GM10248 (cell line): Measurements from ENCODE around the gene SLC25A25.
A peak's percentile ranks its signal among the peaks of the same experiment; 100 is the strongest.

Source experiments
- CTCF ChIA-PET: fragments of 300-600 bp; sonication (Branson Sonifier 250); formaldehyde crosslinking; extraction: SDS; loops from one replicate; lab custom pipeline; 2021; ENCODE audit warnings: antibody characterized with exemption; lab: Yijun Ruan, JAX
- POLR2A ChIA-PET: fragments of 350-650 bp; sonication (Branson Sonifier 250); formaldehyde crosslinking; extraction: SDS; loops from one replicate; lab custom pipeline; 2020; ENCODE audit warnings: antibody characterized with exemption; lab: Yijun Ruan, JAX
- DNase-seq: peaks from one replicate; pipeline ENCODE4 v3.0.0; 2012; ENCODE audit errors: extremely low spot score
- TF ChIP-seq, protein P1 (sequence below): IDR thresholded peaks from 2 replicates; pipeline ENCODE4 v1.5.1; 2012; ENCODE audit warnings: mild to moderate bottlenecking, low read depth; ENCODE audit errors: extremely low read depth, missing control alignments, control extremely low read depth

Gene SLC25A25

GRCh38 chr9:128025736-128026135 is 42.3 kb upstream of the SLC25A25 start:
- POLR2A ChIA-PET: no interaction called here
- TF ChIP-seq, protein P1, sequence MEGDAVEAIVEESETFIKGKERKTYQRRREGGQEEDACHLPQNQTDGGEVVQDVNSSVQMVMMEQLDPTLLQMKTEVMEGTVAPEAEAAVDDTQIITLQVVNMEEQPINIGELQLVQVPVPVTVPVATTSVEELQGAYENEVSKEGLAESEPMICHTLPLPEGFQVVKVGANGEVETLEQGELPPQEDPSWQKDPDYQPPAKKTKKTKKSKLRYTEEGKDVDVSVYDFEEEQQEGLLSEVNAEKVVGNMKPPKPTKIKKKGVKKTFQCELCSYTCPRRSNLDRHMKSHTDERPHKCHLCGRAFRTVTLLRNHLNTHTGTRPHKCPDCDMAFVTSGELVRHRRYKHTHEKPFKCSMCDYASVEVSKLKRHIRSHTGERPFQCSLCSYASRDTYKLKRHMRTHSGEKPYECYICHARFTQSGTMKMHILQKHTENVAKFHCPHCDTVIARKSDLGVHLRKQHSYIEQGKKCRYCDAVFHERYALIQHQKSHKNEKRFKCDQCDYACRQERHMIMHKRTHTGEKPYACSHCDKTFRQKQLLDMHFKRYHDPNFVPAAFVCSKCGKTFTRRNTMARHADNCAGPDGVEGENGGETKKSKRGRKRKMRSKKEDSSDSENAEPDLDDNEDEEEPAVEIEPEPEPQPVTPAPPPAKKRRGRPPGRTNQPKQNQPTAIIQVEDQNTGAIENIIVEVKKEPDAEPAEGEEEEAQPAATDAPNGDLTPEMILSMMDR: no peak
- no peak for DNase-seq
- CTCF ChIA-PET: interaction anchor here (1.3 to 28.2 kb wide), 9 partner anchors 9 to 92 kb away, joined by 3 to 615 read pairs (median 5); no protein-coding TSS in a partner anchor

DNA sequence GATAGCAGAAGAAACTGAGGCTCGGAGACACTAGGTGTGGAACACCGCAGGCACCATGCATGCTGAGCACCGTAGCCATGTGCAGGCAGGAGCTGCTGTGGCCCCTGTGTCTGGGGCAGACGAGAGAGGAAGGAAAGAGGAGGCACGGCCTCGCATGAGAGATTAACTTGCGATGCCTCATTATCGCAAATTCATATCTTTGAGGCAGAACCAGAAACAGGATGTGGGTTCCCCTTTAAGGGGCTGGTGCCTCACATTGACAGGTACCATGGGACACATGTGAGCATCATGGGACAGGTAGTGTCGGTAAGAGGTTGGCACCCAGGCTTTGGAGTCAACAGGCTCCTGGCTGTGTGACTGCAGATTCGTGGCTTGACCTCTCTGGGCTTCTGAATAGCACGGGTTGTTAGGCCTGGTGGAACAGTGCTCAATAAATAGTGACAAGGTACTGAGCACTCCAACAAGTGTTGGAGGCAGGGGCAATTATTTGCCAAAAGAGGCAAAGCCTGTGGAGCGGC is 41.7 kb upstream of the SLC25A25 start:
- DNase-seq: peak; percentile 66
- TF ChIP-seq, protein P1: no peak
- ChIA-PET POLR2A (interaction anchor here (1.1 kb wide), 1 partner anchor 48 kb away, joined by 5 read pairs; no protein-coding TSS in a partner anchor), CTCF (interaction anchor here (1.2 to 28.2 kb wide), 10 partner anchors 9 to 98 kb away, joined by 3 to 615 read pairs (median 5); no protein-coding TSS in a partner anchor)

DNA sequence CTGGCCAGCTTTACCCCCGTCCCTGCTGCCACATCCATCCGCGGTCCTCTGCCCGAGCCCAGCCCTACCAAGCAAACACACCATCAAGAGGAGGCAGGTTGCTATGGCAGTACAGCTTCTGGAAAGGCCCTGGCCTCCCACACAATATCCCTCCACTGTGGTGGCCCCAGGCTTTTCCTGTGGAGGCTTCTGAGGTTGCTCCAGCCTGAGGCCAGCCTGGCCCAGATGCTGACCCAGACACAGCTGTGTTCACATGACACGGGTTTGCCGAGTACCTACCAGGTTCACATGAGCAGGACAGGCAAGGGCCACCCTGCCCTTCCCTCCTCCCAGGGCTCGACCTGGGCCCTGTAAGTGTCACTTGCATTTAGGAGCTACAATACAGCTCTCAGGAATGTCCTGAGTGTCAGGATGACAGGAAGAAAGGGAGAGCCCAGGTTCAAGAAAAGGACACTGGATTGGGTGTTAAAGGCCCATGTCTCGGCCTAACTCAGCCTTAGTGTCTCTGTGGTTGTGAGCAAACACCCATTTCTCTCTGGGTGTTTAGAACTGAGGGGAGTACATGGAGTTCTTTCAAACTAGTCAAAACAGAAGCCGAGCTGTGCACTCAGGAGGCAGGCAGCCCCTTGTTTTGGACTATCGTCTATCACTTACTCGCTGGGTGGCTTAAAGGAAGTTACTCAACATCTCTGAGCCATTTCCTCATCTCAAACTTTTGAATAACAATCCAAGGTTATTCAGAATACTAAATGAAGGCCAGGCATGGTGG is 41.1 kb upstream of the SLC25A25 start:
- POLR2A ChIA-PET: interaction anchor here (1.1 kb wide), 1 partner anchor 48 kb away, joined by 5 read pairs; no protein-coding TSS in a partner anchor
- CTCF ChIA-PET: interaction anchor here (0.7 to 28.2 kb wide), 13 partner anchors 8 to 243 kb away, joined by 3 to 615 read pairs (median 4); no protein-coding TSS in a partner anchor
- TF ChIP-seq, protein P1: no peak
- no peak for DNase-seq

- POLR2A ChIA-PET: no interaction called here
- CTCF ChIA-PET: interaction anchor here (0.7 to 28.2 kb wide), 10 partner anchors 8 to 243 kb away, joined by 3 to 615 read pairs (median 3); no protein-coding TSS in a partner anchor
- TF ChIP-seq, protein P1: no peak
- no peak for DNase-seq
Measured at GRCh38 chr9:128027705-128028104, 40.3 kb upstream of the SLC25A25 start.

DNA sequence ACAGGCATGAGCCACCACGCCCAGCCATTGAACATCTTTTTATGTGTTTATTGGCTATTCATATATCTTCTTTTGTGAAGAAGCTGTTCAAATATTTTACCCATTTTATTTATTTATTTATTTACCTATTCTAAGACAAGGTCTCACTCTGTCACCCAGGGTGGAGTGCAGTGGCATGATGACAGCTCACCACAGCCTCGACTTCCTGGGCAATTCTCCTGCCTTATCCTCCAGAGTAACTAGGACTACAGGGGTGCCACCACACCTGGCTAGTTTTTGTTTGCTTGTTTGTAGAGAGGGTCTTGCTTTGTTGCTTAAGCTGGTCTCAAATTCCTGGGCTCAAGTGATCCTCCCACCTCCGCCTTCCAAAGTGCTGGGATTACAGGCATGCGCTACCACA is 34.4 kb upstream of the SLC25A25 start:
- POLR2A ChIA-PET: no interaction called here
- DNase-seq: no peak
- TF ChIP-seq, protein P1: no peak
- CTCF ChIA-PET: interaction anchor here (1.4 to 28.2 kb wide), 13 partner anchors 9 to 114 kb away, joined by 5 to 615 read pairs (median 13); no protein-coding TSS in a partner anchor
